Endothelial cell of umbilical vein (primary cell): ENCODE data around the gene TOX4. TPM values are rescaled to one million over a fixed set of nuclear protein-coding genes. Genes with fewer than 3 reads are reported as not detected.

Experiments used
- BruUV-seq: library from RNA; stranded (reverse); fragments of 400-500 nt; replicated peaks from 2 replicates; lab custom pipeline; 2021; lab: Mats Ljungman, UMichigan
- CTCF ChIA-PET: fragments of 300-600, 350-600 bp; sonication (Branson Sonifier 250); formaldehyde crosslinking; loops from one replicate; lab custom pipeline; 2021; ENCODE audit warnings: antibody characterized with exemption, inconsistent platforms; lab: Charles Lee
- POLR2A ChIA-PET: fragments of 300-600, 350-600 bp; sonication (Branson Sonifier 250); formaldehyde crosslinking; loops from one replicate; lab custom pipeline; 2021; ENCODE audit warnings: antibody characterized with exemption, inconsistent platforms; lab: Charles Lee
- DNase-seq: peaks from one replicate; pipeline ENCODE4 v3.0.0-alpha.2; 2011; ENCODE audit warnings: low read depth, low spot score
- FAIRE-seq: peaks from 2 replicates; lab custom pipeline; 2011; peaks lifted over from hg19 to GRCh38; lab: Jason Lieb, UNC
- H2AFZ ChIP-seq: 2 replicates; pipeline ENCODE4 v1.6.0; 2012; ENCODE audit warnings: low read depth, low read length, control low read depth, inconsistent platforms
- H3K27ac ChIP-seq: 2 replicates; pipeline ENCODE4 v1.5.1; 2011; ENCODE audit warnings: low read depth, mild to moderate bottlenecking, control low read depth, low read length, moderate library complexity; ENCODE audit not compliant: insufficient read depth
- H3K27me3 ChIP-seq, 2 experiments: 2 replicates each; pipeline versions ENCODE4 v1.6.0 to v1.6.1; 2011; ENCODE audit warnings: low read length in 2 of 2, mixed read lengths in 1 of 2; ENCODE audit not compliant: control insufficient read depth in 2 of 2, insufficient read depth in 2 of 2
- H3K36me3 ChIP-seq, 2 experiments: 2 replicates in 1 of 2; 3 replicates in 1 of 2; pipeline ENCODE4 v1.5.1; 2011; ENCODE audit warnings: low read length in 2 of 2, mild to moderate bottlenecking in 1 of 2, moderate library complexity in 1 of 2; ENCODE audit not compliant: control insufficient read depth in 2 of 2, insufficient read depth in 2 of 2; ENCODE audit errors: extremely low read depth in 1 of 2
- H3K4me1 ChIP-seq: 3 replicates; pipeline ENCODE4 v1.5.1; 2011; ENCODE audit warnings: mild to moderate bottlenecking, low read length; ENCODE audit not compliant: control insufficient read depth, insufficient read depth; ENCODE audit errors: extremely low read depth
- H3K4me2 ChIP-seq: 2 replicates; pipeline ENCODE4 v1.6.1; 2011; ENCODE audit warnings: low read length, control low read depth, mixed read lengths; ENCODE audit not compliant: insufficient read depth
- H3K4me3 ChIP-seq, 3 experiments: fragments of 200-600 bp in 1 of 3; sonication (generic), shearing (Covaris generic) in 1 of 3; replicated peaks in 1 of 3; 2 replicates each; pipeline ENCODE4 v1.5.1; 2011 to 2016; ENCODE audit warnings: control low read depth in 3 of 3, low read length in 3 of 3, mild to moderate bottlenecking in 2 of 3, inconsistent platforms in 1 of 3, low read depth in 1 of 3, moderate library complexity in 1 of 3; ENCODE audit not compliant: insufficient read depth in 1 of 3
- H3K79me2 ChIP-seq: 2 replicates; pipeline ENCODE4 v1.6.0; 2012; ENCODE audit warnings: low read length, inconsistent platforms; ENCODE audit not compliant: control insufficient read depth, insufficient read depth
- H3K9ac ChIP-seq: replicated peaks from 2 replicates; pipeline ENCODE3; 2011; ENCODE audit warnings: low read length, control low read depth; ENCODE audit not compliant: insufficient read depth; ENCODE audit errors: extremely low read depth
- H3K9me1 ChIP-seq: replicated peaks from 3 replicates; pipeline ENCODE4 v1.6.0; 2011; ENCODE audit warnings: mild to moderate bottlenecking, low read length; ENCODE audit not compliant: control insufficient read depth, insufficient read depth; ENCODE audit errors: extremely low read depth
- H3K9me3 ChIP-seq: replicated peaks from 2 replicates; pipeline ENCODE4 v1.5.1; 2012; ENCODE audit warnings: low read length, inconsistent platforms; ENCODE audit not compliant: control insufficient read depth, insufficient read depth
- H4K20me1 ChIP-seq: replicated peaks from 2 replicates; pipeline ENCODE3; 2011; ENCODE audit warnings: mild to moderate bottlenecking, low read length; ENCODE audit not compliant: control insufficient read depth, insufficient read depth; ENCODE audit errors: extremely low read depth
- EZH2 ChIP-seq: IDR thresholded peaks from 2 replicates; pipeline ENCODE4 v1.6.1; 2012; ENCODE audit warnings: borderline replicate concordance, low read depth, mild to moderate bottlenecking, moderate library complexity, low read length, inconsistent platforms; ENCODE audit not compliant: severe bottlenecking
- FOS ChIP-seq: IDR thresholded peaks from 2 replicates; pipeline ENCODE4 v1.6.1; 2011; ENCODE audit warnings: mild to moderate bottlenecking, low read length, moderate library complexity, borderline replicate concordance; ENCODE audit not compliant: insufficient read depth
- GATA2 ChIP-seq: IDR thresholded peaks from 2 replicates; pipeline ENCODE4 v1.7.0; 2011; ENCODE audit warnings: low read depth, mild to moderate bottlenecking, moderate library complexity, mixed read lengths, low read length; ENCODE audit not compliant: insufficient read length, insufficient read depth
- JUN ChIP-seq: IDR thresholded peaks from 2 replicates; pipeline ENCODE4 v1.6.1; 2011; ENCODE audit warnings: borderline replicate concordance, low read depth; ENCODE audit not compliant: insufficient read length, insufficient read depth
- MAX ChIP-seq: IDR thresholded peaks from 2 replicates; pipeline ENCODE4 v1.6.1; 2011; ENCODE audit not compliant: insufficient read depth, insufficient read length
- MYC ChIP-seq: IDR thresholded peaks from one replicate; pipeline ENCODE4 v1.6.1; 2011; ENCODE audit warnings: mild to moderate bottlenecking, low read depth, low read length
- POLR2A ChIP-seq: IDR thresholded peaks from 2 replicates; pipeline ENCODE4 v1.6.1; 2012; ENCODE audit warnings: low read depth, mild to moderate bottlenecking, control low read depth, low read length
- POLR2AphosphoS5 ChIP-seq: IDR thresholded peaks from 2 replicates; pipeline ENCODE4 v1.6.1; 2012; ENCODE audit warnings: low read depth, mild to moderate bottlenecking, control low read depth, low read length, moderate library complexity; ENCODE audit not compliant: insufficient read depth
- dilution Hi-C: fragments of 300-500 bp; cut with MboI; formaldehyde crosslinking; loops from one replicate; pipeline ENCODE4 v1.15.0; 2019; ENCODE audit warnings: low sequenced_read_pairs; ENCODE audit not compliant: extremely low pct_ligation_motif_present
- intact Hi-C: fragments of 100-400 bp; cut with micrococcal nuclease; formaldehyde crosslinking; loops from one replicate; pipeline ENCODE4 v1.10.0; 2022
- polyA plus RNA-seq, 4 experiments: library from polyadenylated mRNA; depleted of rRNA in 3 of 4; stranded (reverse) in 3 of 4; unstranded in 1 of 4; fragments of >200 nt; gene quantifications; 2 replicates each; pipeline versions ENCODE4 v1.2.1 to v1.2.3, GENCODE V29; 2011 to 2012; ENCODE audit warnings: missing spikeins in 1 of 4
- total RNA-seq: library from RNA; stranded (reverse); gene quantifications from 2 replicates; pipeline ENCODE4 v1.2.3, GENCODE V29; 2021
- TF ChIP-seq, protein P1 (sequence below), 2 donors: IDR thresholded peaks; 1 replicate in 1 of 2; 2 replicates in 1 of 2; pipeline ENCODE4 v1.5.1; 2011; ENCODE audit warnings: low read length in 2 of 2, mild to moderate bottlenecking in 2 of 2, moderate library complexity in 2 of 2, control low read depth in 1 of 2, inconsistent platforms in 1 of 2, low read depth in 1 of 2; ENCODE audit not compliant: insufficient read depth in 1 of 2; ENCODE audit errors: extremely low read depth in 1 of 2

TOX4 gene
- total and polyA plus RNA-seq, 2 donors (not counting 3 experiments of a cell fraction or from before 2014, with no cell fraction given), result 67.4 to 78.4 TPM

DNA sequence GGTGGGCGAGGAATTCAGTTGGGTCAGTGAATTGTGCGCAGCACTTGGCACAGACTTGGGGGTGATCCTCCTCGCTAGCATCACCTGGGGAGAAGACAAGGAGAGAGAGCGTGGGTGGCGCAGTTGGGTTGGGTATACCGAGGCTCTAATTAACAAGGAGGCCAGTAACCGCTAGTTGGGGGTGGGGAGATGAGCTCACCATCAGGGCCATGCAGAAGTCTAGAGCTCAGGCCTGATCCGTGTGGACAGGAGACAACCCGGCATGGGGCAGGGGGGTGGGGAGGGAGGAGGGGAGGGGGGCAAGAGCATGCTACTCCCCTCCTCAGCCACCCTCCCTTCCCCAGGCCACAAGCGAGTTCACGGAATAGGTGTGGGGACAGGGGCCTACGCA is 48.6 kb downstream of the TOX4 start:
- Histone ChIP-seq H3K27ac (no peak overlapping the region), H3K4me3 (peak overlapping the region in 2 of 3 experiments; percentile 67 to 80), H3K27me3 (peaks cover 21% of the 10 kb centered on the region in 2 experiments), H3K4me2 (no peak overlapping the region), H3K4me1 (peaks cover 3% of the 10 kb centered on the region), H2AFZ (peak overlapping the region; percentile 88), H3K9me1 (no peaks in the 10 kb centered on the region), H3K9ac (no peak overlapping the region), H3K9me3 (no peaks in the 10 kb centered on the region), H3K36me3 (no peaks in the 10 kb centered on the region), H3K79me2 (no peaks in the 10 kb centered on the region), H4K20me1 (no peaks in the 10 kb centered on the region)
- POLR2A ChIA-PET, result interaction anchor here (0.6 to 1.9 kb wide), 2 partner anchors 14 to 306 kb away, joined by 6 to 19 read pairs; partner anchors contain the start of gene METTL3
- FAIRE-seq, result no peak
- intact Hi-C loops, result no loop called here
- CTCF ChIA-PET, result interaction anchor here (1.7 to 3.1 kb wide), 3 partner anchors 12 to 27 kb away, joined by 8 to 28 read pairs (median 10); partner anchors contain the start of gene METTL3
- dilution Hi-C loops, result no loop called here
- TF ChIP-seq POLR2A, result no peak
- no peak for TF ChIP-seq EZH2
- no peak for TF ChIP-seq MYC
- TF ChIP-seq FOS, result no peak
- TF ChIP-seq POLR2AphosphoS5, result no peak
- no peak for TF ChIP-seq GATA2
- TF ChIP-seq, protein P1, sequence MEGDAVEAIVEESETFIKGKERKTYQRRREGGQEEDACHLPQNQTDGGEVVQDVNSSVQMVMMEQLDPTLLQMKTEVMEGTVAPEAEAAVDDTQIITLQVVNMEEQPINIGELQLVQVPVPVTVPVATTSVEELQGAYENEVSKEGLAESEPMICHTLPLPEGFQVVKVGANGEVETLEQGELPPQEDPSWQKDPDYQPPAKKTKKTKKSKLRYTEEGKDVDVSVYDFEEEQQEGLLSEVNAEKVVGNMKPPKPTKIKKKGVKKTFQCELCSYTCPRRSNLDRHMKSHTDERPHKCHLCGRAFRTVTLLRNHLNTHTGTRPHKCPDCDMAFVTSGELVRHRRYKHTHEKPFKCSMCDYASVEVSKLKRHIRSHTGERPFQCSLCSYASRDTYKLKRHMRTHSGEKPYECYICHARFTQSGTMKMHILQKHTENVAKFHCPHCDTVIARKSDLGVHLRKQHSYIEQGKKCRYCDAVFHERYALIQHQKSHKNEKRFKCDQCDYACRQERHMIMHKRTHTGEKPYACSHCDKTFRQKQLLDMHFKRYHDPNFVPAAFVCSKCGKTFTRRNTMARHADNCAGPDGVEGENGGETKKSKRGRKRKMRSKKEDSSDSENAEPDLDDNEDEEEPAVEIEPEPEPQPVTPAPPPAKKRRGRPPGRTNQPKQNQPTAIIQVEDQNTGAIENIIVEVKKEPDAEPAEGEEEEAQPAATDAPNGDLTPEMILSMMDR (IDR thresholded peaks at IDR 0.05; ENCODE audit: extremely low read depth in 1 of 2, insufficient read depth in 1 of 2, low read depth in 1 of 2, low read length in 2 of 2), result no peak
- TF ChIP-seq JUN, result no peak
- TF ChIP-seq MAX, result no peak
- no peak for DNase-seq
- no TSS peak for BruUV-seq
